Panc1 (cell line): Measurements from ENCODE around the gene AKAP13. TPM values are rescaled to one million over a fixed set of nuclear protein-coding genes. Genes with fewer than 3 reads are reported as not detected.

Source experiments
- ATAC-seq: fragments of 200-7000 bp; cut with Tn5 transposase; 2 replicates; pipeline ENCODE4 v1.9.1; 2020; ENCODE audit warnings: mild to moderate bottlenecking, moderate library complexity
- BruUV-seq: library from RNA; stranded (reverse); fragments of 400-500 nt; replicated peaks from 2 replicates; lab custom pipeline; 2021; lab: Mats Ljungman, UMichigan
- CTCF ChIA-PET: fragments of 300-600 bp; sonication (Branson Sonifier 250); formaldehyde crosslinking; loops from one replicate; lab custom pipeline; 2022; ENCODE audit warnings: antibody characterized with exemption; lab: Charles Lee
- POLR2A ChIA-PET: fragments of 300-600 bp; sonication (Branson Sonifier 250); formaldehyde crosslinking; loops from one replicate; lab custom pipeline; 2022; ENCODE audit warnings: antibody characterized with exemption; lab: Charles Lee
- DNase-seq: peaks from one replicate; pipeline ENCODE4 v3.0.0-alpha.2; 2010; ENCODE audit warnings: low read depth, low spot score
- H3K27ac ChIP-seq: 2 replicates; pipeline ENCODE4 v1.5.1; 2011; ENCODE audit warnings: mild to moderate bottlenecking, low read length, inconsistent platforms
- H3K27me3 ChIP-seq: fragments of 200-500 bp; sonication (Bioruptor generic); 2 replicates; pipeline ENCODE4 v1.6.0; 2014; ENCODE audit warnings: low read length, inconsistent platforms; ENCODE audit not compliant: control insufficient read depth, insufficient read depth
- H3K36me3 ChIP-seq: fragments of 200-500 bp; sonication (Bioruptor generic); 2 replicates; pipeline ENCODE4 v1.5.1; 2014; ENCODE audit warnings: inconsistent platforms, mild to moderate bottlenecking, low read length, moderate library complexity; ENCODE audit not compliant: control insufficient read depth, insufficient read depth
- H3K4me1 ChIP-seq: 2 replicates; pipeline ENCODE4 v1.5.1; 2011; ENCODE audit warnings: inconsistent platforms, mild to moderate bottlenecking, low read length, moderate library complexity; ENCODE audit not compliant: control insufficient read depth, insufficient read depth
- H3K4me3 ChIP-seq, 2 experiments: 2 replicates each; pipeline ENCODE4 v1.5.1; 2011 to 2012; ENCODE audit warnings: low read depth in 2 of 2, low read length in 2 of 2, mild to moderate bottlenecking in 2 of 2, inconsistent platforms in 1 of 2, moderate library complexity in 1 of 2
- H3K9me3 ChIP-seq: fragments of 200-500 bp; sonication (Bioruptor generic); 2 replicates; pipeline ENCODE4 v1.5.1; 2014; ENCODE audit warnings: low read depth, mild to moderate bottlenecking, inconsistent platforms, low read length, moderate library complexity; ENCODE audit not compliant: control insufficient read depth, insufficient read depth
- CTCF ChIP-seq: fragments of 450-650 bp; IDR thresholded peaks from 2 replicates; pipeline ENCODE4 v1.5.1; 2017; ENCODE audit warnings: mild to moderate bottlenecking
- POLR2AphosphoS5 ChIP-seq: IDR thresholded peaks from 2 replicates; pipeline ENCODE4 v1.6.1; 2012; ENCODE audit warnings: mild to moderate bottlenecking, low read depth, low read length, moderate library complexity
- REST ChIP-seq, 2 experiments: IDR thresholded peaks; 2 replicates each; pipeline ENCODE4 v1.6.1; 2011 to 2012; ENCODE audit warnings: low read depth in 2 of 2, control low read depth in 1 of 2, low read length in 1 of 2, mild to moderate bottlenecking in 1 of 2, moderate library complexity in 1 of 2; ENCODE audit not compliant: insufficient read depth in 1 of 2
- SIN3A ChIP-seq: IDR thresholded peaks from 2 replicates; pipeline ENCODE4 v1.6.1; 2012; ENCODE audit warnings: low read depth, mild to moderate bottlenecking, low read length, moderate library complexity, borderline replicate concordance; ENCODE audit not compliant: insufficient read depth
- TCF7L2 ChIP-seq: IDR thresholded peaks from 2 replicates; pipeline ENCODE4 v1.6.1; 2011; ENCODE audit warnings: mild to moderate bottlenecking, low read depth, low read length, inconsistent platforms
- in situ Hi-C: cut with HindIII; loops from 2 replicates; pipeline ENCODE4 v1.10.0; 2016; ENCODE audit warnings: low sequenced_read_pairs, low pct_unique_long_range_greater_than_20kb
- intact Hi-C: fragments of 100-400 bp; cut with micrococcal nuclease; formaldehyde crosslinking; loops from one replicate; pipeline ENCODE4 v1.10.0; 2022; ENCODE audit not compliant: unreplicated experiment
- total RNA-seq: library from RNA; stranded (reverse); gene quantifications from one replicate; pipeline ENCODE4 v1.2.1, GENCODE V29; 2021; ENCODE audit not compliant: unreplicated experiment

Gene AKAP13
- total RNA-seq, 1 experiment from 2014 or later = 94.2 TPM

DNA sequence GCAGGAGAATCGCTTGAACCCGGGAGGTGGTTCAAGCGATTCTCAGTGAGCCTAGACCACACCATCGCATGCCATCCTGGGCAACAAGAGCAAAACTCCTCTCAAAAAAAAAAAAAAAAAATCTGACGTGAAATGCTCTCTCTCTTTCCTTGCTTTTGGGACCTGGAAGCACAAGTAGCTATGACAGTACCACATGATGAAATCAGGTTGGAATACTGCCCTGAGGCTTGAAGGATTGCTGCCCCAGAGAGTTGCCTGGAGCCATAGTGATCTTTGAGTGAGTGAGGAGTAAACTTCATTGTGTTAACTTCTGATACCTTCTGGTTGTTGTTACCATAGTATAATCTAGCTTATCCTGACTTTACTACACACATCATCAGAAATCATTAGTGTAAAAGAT is 23.3 kb downstream of the AKAP13 start:
- in situ Hi-C loops = no loop called here
- CTCF ChIA-PET = interaction anchor here (1.3 kb wide), 1 partner anchor 73 kb away, joined by 5 read pairs; no protein-coding TSS in a partner anchor
- Histone ChIP-seq H3K4me1 (peaks cover 66% of the 10 kb centered on the region), H3K4me3 (no peak overlapping the region), H3K27ac (peak overlapping the region; percentile 80), H3K27me3 (no peaks in the 10 kb centered on the region), H3K9me3 (no peaks in the 10 kb centered on the region), H3K36me3 (no peaks in the 10 kb centered on the region)
- TF ChIP-seq TCF7L2 = no peak
- no peak for TF ChIP-seq REST (IDR thresholded peaks at IDR 0.05; ENCODE audit: insufficient read depth in 1 of 2, low read depth in 2 of 2, low read length in 1 of 2)
- no peak for TF ChIP-seq SIN3A
- ATAC-seq = 0 out of 2 replicates have a peak, but pooled peaks have one; percentile 20
- no TSS peak for BruUV-seq
- intact Hi-C loops = no loop called here
- no peak for DNase-seq
- POLR2A ChIA-PET = interaction anchor here (0.6 to 0.7 kb wide), 2 partner anchors 73 to 118 kb away, joined by 3 to 12 read pairs; no protein-coding TSS in a partner anchor

- no TSS peak for BruUV-seq
- H3K27me3 ChIP-seq = no peaks in the 10 kb centered on the region
- intact Hi-C loops (no loop called here), in situ Hi-C loops (no loop called here)
- DNase-seq (no peak), ATAC-seq (no peak)
- H3K4me3 ChIP-seq = no peak overlapping the region
- peak overlapping the region; percentile 80 for H3K27ac ChIP-seq
- TF ChIP-seq REST (IDR thresholded peaks at IDR 0.05; ENCODE audit: insufficient read depth in 1 of 2, low read depth in 2 of 2, low read length in 1 of 2) (no peak), CTCF (no peak), SIN3A (no peak), TCF7L2 (no peak), POLR2AphosphoS5 (no peak)
- H3K9me3 ChIP-seq = no peaks in the 10 kb centered on the region
- peaks cover 66% of the 10 kb centered on the region for H3K4me1 ChIP-seq
- no peaks in the 10 kb centered on the region for H3K36me3 ChIP-seq
- ChIA-PET POLR2A (interaction anchor here (0.6 to 1.2 kb wide), 3 partner anchors 9 to 75 kb away, joined by 3 to 8 read pairs (median 3); no protein-coding TSS in a partner anchor), CTCF (interaction anchor here (1.3 kb wide), 1 partner anchor 74 kb away, joined by 5 read pairs; no protein-coding TSS in a partner anchor)
Measured at GRCh38 chr15:85404176-85404917, 23.9 kb downstream of the AKAP13 start.
